Fibroblast of lung (primary cell): ENCODE data around the gene CPEB2.

Source experiments
- EZH2 ChIP-seq: IDR thresholded peaks from 2 replicates; pipeline ENCODE4 v1.5.1; 2012; ENCODE audit warnings: low read length, control low read depth, mild to moderate bottlenecking; ENCODE audit errors: missing control alignments
- TF ChIP-seq, protein P1 (sequence below), 2 donors: IDR thresholded peaks in 1 of 2; conservative IDR thresholded peaks in 1 of 2; 1 replicate in 1 of 2; 2 replicates in 1 of 2; pipeline ENCODE4 v1.5.1; 2011 to 2012; ENCODE audit warnings: low read length in 2 of 2, control low read depth in 1 of 2, inconsistent platforms in 1 of 2, low read depth in 1 of 2, mild to moderate bottlenecking in 1 of 2

DNA sequence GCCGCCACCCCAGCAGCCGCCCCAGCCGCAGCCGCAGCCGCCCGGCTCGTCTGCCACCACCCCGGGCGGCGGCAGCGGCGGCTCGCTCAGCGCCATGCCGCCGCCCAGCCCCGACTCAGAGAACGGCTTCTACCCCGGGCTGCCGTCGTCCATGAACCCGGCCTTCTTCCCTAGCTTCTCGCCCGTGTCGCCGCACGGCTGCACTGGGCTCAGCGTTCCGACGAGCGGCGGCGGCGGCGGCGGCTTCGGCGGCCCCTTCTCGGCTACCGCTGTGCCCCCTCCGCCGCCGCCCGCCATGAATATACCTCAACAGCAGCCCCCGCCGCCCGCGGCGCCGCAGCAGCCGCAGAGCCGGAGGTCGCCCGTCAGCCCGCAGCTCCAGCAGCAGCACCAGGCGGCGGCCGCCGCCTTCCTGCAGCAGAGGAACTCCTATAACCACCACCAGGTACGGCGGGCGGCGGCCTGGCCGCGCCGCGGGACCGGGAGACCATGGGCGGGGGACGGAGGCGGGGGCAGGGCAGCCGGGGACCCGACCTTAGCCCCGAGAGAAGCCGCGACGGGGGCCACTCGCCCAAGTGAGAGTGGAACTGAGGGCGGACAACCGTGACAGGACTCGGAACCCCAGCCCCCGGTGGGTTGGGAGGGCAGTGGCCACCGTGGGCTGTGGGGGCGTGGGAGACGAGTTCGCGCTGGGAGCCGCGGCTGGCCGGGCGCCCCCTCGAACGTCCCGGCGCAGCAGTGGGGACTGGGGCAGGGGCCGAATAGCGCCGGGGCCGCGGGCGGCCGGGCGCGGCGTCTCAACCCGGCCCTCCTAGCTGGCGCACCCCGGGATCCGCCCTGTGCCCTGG lies 1.8 kb downstream of the CPEB2 start:
- no peak for TF ChIP-seq EZH2
- TF ChIP-seq, protein P1, sequence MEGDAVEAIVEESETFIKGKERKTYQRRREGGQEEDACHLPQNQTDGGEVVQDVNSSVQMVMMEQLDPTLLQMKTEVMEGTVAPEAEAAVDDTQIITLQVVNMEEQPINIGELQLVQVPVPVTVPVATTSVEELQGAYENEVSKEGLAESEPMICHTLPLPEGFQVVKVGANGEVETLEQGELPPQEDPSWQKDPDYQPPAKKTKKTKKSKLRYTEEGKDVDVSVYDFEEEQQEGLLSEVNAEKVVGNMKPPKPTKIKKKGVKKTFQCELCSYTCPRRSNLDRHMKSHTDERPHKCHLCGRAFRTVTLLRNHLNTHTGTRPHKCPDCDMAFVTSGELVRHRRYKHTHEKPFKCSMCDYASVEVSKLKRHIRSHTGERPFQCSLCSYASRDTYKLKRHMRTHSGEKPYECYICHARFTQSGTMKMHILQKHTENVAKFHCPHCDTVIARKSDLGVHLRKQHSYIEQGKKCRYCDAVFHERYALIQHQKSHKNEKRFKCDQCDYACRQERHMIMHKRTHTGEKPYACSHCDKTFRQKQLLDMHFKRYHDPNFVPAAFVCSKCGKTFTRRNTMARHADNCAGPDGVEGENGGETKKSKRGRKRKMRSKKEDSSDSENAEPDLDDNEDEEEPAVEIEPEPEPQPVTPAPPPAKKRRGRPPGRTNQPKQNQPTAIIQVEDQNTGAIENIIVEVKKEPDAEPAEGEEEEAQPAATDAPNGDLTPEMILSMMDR (conservative IDR thresholded peaks at IDR 0.05 in 1 of 2, IDR thresholded peaks at IDR 0.05 in 1 of 2; ENCODE audit: low read depth in 1 of 2, low read length in 2 of 2) = no peak
